SK-MEL-5 (cell line): ENCODE measurements around the gene PAQR4. TPM values are rescaled to one million over a fixed set of nuclear protein-coding genes. Genes with fewer than 3 reads are reported as not detected.
"Not testable (repeated sequence)": the region's sequence is repeated elsewhere in the genome, so short reads cannot be mapped to it uniquely, and the experiment has no call there.

Source experiments
- DNase-seq: peaks from one replicate; pipeline ENCODE4 v3.0.0-alpha.2; 2016; ENCODE audit warnings: low read depth, low spot score
- in situ Hi-C: cut with HindIII; loops from 2 replicates; pipeline ENCODE4 v1.10.0; 2016; ENCODE audit warnings: low sequenced_read_pairs, high pct_unique_total_duplicates, low pct_unique_long_range_greater_than_20kb
- total RNA-seq: library from RNA; depleted of rRNA; stranded (reverse); fragments of >200 nt; shearing (Covaris generic); gene quantifications from 2 replicates; pipeline ENCODE4 v1.2.3, GENCODE V29; 2014

Gene PAQR4
- total RNA-seq, 1 experiment from 2014 or later, result 30.3 TPM

DNA sequence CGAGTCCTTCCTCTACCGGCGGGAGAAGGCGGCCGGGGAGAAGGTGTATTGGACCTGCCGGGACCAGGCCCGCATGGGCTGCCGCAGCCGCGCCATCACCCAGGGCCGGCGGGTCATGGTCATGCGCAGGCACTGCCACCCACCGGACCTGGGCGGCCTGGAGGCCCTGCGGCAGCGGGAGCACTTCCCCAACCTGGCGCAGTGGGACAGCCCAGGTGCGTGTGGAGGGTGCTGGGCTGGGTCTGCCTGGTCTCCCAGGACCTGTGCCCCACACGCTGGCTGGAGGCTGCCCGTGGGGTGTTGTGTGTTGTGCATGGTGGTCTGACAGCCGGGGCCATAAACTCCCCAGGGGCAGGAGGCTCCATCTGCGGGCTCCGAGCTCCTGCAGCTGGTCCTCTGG is 32.0 kb upstream of the PAQR4 start:
- DNase-seq, result no peak
- in situ Hi-C loops, result no loop called here

DNA sequence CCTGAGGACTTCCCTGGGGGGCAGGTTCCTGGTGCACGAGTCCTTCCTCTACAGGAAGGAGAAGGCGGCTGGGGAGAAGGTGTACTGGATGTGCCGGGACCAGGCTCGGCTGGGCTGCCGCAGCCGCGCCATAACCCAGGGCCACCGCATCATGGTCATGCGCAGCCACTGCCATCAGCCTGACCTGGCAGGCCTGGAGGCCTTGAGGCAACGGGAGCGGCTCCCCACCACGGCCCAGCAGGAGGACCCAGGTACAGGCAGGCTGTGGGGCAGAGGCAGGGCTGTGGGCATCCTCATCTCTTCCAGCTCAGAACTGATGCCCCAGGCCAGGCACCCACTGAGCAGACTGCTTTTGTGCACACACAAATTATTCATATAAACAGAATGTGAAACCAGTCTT is 30.9 kb upstream of the PAQR4 start:
- DNase-seq, result no peak
- in situ Hi-C loops, result no loop called here

DNA sequence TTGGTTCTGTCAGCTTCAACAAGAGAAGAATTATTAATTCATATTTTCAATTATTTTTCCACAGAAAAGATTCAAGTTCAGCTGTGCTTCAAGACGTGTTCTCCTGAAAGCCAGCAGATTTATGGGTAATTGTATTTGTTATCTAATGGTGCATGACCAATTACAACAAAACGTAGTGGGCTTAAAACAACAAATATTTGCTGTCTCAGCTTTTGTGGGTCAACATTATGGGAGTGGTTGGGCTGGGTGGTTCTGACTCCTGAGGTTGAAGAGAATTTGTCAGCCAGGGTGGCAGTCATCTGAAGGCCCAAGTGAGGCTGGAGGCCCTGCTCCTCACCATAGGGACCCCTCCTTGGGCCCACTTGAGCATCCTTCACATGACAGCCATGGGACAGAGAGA is 29.2 kb upstream of the PAQR4 start:
- in situ Hi-C loops, result no loop called here
- no peak for DNase-seq

DNA sequence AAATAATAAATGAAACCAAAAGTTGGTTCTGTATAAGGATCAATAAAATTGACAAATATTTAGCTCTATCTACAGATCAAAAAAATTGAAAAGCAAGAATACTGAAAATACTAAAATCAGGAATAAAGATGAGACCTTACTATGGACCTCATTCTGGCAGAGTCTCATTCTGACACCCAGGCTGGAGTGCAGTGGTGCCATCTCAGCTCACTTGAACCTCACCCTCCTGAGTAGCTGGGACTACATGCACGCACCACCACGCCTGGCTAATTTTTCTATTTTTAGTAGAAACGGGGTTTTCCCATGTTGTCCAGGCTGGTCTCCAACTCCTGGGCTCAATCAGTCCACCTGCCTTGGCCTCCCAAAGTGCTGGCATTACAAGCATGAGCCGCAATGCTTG is 27.1 kb upstream of the PAQR4 start:
- no peak for DNase-seq
- in situ Hi-C loops, result no loop called here

DNA sequence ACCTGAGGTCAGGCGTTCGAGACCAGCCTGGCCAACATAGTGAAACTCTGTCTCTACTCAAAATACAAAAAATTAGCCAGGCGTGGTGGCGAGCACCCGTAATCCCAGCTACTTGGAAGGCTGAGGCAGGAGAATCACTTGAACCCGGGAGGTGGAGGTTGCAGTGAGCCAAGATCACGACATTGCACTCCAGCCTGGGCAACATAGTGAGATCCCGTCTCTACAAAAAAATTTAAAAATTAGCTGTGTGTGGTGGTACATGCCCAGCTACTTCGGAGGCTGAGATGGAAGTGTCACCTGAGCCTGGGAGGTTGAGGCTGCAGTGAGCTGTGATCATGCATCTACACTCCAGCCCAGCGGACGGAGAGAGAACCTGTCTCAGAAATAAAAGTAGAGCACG is 25.4 kb upstream of the PAQR4 start:
- in situ Hi-C loops, DNase-seq: not testable (repeated sequence)

DNA sequence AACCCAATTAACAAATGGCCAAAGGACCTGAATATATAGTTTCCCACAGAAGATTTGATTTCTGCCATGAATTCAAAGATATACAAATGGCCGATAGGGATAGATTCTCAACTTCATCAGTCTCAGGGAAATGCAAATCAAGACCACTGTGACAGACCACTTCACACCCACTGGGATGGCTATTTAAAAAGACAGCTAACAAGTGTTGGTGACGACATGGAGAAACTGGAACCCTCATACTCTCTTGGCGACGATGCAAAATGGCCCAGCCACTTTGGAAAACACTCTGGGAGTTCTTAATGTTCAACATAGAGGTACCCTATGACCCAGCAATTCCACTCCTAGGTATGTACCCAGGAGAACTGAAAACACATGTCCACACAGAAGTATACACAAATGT is 22.5 kb upstream of the PAQR4 start:
- no peak for DNase-seq
- in situ Hi-C loops, result no loop called here

DNA sequence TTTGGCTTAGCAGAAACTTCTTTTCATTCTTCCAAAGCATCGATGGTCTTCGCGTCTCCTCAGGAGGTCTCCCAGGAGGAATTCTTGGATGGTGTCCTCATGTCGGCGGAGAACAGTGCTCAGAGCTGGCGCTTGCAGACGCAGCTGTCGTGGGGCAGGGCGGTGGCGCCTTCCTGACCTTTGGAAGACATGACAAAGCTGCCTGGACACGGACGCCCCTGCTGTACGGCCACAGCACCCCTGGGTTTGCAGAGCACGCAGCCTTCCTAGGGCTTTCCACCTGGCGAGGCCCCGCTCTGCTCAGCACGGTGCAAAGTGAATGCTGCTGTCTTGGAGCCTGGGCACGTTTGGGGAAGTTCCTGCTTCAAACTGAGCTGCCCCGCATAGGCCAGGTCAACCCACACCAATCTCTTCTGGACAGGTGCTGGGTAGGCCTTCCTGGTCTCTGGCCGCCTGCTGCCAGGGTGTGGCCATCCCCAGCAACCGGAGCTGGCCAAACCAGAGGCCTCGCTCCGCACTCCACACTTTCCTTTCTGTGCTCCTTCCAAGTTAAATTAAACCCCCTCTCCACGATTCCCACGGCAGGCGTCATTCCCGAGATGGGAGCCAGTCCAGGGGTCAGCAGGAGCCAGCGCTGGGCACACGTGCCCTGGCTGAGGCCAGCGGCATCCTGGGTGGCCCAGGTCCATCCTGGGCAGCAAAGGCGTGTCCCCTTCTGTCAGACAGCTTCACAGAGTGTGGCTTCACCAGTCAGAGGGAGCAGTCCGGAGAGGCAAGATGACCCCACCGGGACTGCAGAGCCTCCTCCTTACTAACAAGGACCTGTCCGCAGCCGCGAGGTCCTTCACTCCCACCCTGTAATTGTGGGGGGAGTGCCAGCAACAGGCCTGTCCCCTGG is 20.1 kb upstream of the PAQR4 start:
- in situ Hi-C loops, result no loop called here
- DNase-seq, result no peak

DNA sequence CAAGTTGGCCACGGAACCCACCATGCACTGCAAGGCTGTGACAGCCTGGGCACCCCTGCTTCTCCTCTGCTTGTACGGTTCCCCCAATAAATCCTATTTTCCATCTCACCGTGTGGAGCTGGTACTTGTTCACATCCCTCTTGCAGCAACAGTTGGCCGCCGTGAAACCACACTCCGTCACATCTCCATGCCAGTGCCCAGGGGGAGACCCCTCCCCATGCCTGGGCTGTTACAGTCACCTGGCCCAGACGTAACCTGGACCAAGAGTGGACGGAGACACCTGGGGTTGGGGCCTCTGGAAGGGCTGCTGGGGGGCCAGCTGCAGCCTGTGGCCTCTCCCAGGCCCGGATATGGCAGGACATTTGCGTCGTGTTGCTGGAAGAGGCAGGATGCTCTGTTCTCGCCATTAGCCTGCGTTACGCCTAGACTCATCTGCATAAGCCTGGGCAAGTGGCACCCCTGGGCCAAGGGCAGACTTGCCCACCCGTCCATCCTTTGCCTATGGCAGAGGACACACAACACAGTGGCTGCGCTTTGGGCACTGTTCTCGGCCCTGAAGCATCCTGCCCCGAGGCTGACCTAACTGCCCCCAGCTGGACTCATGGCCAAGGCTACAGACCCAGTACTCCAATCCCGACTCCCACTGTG is 19.3 kb upstream of the PAQR4 start:
- in situ Hi-C loops, result no loop called here
- no peak for DNase-seq

DNA sequence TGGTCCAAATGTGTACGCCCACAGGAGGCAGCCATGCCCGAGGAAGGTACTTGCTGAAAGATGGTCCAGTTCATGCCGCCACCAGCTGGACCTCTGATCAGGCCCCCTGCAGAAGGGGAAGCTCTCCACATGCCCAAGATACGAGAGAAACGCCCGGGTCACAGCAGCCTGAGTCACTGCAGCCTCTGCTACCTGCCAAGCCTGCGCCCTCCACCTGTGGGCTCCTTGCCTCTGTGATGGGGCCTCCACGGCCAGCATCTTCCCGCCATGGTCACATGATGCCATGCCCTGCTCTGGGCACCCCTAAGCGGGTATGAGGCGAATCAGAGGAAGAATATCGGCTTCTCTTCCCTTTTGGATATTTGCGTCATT is 18.8 kb upstream of the PAQR4 start:
- in situ Hi-C loops, result no loop called here
- no peak for DNase-seq

DNA sequence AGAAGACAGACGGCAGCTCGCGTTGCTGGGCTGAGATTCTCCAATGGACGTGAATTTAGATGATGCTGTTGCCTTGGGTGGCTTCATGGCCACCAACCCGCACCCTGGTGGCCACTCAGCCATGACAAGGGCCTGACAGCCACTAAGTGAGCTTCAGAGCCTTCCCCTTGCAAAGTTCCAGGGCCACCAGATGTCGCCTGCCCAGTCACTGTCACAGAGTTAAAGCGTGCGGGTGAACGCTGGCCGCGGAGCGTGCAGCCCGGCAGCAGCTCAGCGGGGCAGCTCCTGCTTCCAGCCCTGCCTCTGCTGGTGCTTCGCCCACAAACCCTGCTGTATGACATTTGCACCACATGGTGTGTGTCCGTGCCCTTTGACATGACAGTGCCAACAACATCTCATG is 18.4 kb upstream of the PAQR4 start:
- DNase-seq, result no peak
- in situ Hi-C loops, result no loop called here

DNA sequence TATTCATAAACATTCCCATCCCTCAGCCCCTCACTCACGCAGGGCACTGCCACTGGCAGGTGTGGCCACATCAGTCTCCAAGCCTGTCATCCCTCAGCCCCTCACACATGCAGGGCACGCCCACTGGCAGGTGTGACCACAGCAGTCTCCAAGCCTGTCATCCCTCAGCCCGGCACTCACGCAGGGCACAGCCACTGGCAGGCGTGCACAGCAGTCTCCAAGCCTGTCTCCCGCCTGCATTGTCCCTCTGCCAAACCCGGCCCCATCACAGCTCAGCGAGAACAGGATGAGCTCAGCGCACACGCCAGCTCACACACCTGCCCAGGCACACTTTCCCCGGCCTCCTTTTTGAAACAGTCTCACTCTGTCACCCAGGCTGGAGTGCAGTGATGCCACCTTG is 16.5 kb upstream of the PAQR4 start:
- no peak for DNase-seq
- in situ Hi-C loops, result no loop called here

DNA sequence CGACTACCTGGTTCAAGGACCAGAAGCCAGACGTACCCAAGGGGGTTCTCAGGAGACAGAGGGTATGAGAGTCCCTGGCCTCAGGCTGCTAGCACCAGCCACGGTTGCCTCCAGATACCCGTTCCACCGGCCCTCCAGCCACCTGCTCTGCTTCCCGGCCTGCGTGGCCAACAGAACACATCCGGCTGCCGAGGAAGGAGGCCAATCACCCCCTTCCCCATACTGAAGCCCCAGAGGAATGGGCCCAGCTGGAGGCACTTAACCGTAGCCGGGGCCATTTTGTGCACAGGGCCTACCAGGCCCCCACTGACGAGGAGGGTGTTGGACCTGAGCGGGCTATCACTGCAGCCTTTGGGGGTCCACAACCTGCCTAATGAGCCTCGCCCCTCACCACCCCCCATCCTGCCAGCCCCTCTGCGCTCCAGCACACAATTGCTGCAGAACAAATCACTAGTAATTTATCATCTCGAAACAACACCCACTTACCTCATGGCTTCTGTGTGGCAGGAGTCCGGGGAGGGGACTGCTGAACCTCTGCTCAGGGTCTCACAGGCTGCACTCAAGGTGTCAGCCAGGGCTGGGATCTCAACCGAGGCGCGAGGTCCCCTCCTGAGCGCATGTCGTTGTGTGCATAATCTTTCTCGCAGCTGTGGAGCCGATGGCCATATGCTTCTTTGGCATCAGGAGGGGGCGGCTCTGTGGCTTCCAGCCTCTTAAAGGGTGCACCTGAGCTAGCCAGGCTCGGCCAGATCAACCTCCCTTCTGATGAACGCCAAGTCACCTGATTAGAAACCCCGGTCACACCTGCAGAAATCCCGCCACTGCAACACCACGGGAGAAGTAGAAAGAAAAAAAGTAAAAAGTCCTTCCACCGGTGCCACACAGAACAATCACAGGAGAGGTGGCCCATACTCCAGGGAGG is 15.2 kb upstream of the PAQR4 start:
- DNase-seq, result no peak
- in situ Hi-C loops, result no loop called here

DNA sequence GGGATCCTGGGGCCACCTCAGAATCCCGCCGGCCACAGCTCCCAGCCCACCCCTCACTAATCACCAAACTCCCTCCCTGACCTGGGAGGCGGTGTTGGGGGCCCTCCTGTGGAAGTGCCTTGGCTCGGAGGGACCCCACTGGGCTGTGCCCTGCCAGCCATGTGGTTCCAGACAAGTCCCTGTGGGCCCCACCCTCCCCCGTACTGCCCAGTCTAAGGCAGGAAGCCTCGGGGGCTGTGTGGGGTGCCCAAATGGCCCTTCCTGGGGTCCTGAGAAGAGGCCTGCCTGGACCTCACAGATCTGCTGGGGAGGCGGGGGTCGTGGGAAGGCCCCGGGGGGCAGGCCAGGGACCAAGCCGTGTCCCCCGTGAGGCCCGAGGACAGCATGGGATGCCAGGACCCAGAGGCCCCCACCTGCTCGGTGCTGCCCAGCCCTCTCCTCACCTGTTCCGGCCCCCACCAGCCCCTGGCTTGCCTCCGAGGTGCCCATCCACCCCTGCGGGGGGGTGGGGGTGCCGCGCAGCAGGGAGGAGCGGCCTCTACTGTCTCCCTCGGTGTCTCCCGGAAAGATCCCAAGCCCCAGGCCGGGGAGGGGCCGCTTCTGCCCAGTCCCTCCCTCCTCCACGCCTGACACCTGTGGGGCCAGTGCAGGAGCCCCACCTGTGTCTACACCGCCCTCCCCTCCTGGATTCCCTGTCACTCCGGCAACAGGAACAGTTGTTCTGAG is 14.3 kb upstream of the PAQR4 start:
- DNase-seq, result no peak
- in situ Hi-C loops, result no loop called here

DNA sequence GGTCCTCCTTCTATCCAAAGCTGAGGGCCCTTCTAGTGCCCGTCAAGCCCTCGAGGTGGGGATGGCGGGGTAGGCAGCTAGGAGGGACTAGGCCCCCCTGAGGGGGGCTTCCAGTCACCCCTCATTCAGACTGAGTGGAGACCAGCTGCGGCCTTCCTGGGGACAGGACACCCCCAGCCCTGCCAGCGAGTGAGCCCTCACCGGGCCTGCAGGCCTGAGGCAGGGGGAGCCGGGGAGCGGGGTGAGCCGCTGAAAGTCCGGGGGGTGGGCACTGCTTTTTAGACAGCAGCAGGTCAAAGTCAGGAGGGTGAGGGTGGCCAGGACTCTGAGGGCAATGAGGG is 13.7 kb upstream of the PAQR4 start:
- in situ Hi-C loops, result no loop called here
- DNase-seq, result no peak

DNA sequence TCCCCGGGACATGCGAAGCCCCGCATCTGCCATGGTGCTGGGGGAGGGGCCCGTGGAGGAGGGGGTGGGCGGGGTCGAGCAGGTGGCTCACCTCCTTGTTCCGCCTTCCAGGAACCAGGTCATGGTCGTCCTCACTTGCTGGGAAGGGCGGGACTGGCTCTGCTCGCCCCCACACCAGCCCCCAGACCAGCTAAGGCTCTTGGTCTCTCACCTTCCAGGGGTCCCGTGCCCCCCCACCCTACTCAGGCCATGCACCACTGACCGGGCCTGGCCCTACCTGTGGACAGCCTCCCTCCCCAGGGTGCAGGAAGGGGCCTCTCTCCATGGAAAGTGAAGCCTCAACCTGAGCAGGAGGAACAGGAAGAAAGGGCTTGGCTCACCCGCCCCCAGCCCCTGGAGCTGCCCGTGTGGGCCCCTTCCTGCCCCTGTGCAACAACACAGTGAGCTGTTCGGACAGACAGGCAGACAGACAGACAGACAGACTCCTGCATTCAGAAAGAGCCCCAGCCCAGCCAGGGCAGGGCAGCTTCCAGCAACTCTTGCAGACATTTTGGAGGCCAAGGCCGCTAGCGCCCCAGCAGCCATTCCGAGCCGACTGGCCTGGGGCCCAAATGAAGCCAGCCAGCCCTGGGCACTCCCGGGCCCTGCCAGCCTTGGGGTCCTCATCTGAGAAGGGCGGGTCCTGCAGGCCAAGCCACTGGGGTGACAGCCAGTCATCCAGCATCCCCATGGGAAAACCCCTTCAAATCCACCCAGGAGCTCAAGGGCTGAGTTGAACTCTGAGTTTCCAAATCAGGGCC is 13.2 kb upstream of the PAQR4 start:
- in situ Hi-C loops, result no loop called here
- no peak for DNase-seq

DNA sequence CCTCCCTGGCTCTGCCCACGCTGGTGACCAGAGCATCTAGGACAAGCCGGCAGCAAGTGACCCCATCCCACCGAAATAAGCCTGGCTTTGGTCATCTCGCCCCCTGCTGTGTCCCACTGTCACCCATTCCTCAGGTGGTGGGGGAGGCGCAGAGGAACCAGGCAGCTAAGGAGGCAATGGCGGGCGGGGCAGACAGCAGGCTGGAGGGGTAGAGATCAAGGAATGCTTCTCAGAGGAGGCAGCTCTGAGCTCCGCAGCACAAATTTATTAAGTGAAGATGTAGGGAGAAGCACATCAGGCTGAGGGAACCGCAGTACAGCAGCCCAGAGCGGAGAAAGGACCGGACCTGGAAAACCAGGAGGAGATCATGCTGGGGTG is 12.6 kb upstream of the PAQR4 start:
- in situ Hi-C loops, result no loop called here
- DNase-seq, result no peak

DNA sequence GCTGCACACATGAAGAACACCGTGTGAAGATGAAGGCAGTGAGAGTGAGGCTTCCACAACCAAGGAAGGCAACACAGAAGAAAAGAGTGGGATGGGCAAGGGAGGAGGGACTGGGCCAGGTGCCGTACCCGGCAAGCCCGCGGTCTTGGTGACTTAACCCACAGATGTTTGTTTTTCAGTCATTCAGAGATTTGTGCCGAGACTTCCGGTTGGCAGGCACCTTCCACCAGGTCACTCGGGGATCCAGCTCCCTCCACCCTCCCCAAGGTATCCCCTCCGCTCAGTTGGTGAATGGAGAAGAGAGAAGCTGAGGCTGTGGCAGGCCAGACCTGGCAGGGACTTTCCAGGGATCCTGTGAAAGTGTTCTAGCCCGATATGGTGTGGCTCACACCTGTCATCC is 9.9 kb upstream of the PAQR4 start:
- in situ Hi-C loops, result no loop called here
- no peak for DNase-seq
